Endothelial cell of hepatic sinusoid (primary cell): ENCODE data around the gene KXD1.

ENCODE experiments used
- in situ Hi-C: cut with HindIII; loops from 2 replicates; pipeline ENCODE4 v1.10.0; 2017; ENCODE audit warnings: low sequenced_read_pairs

KXD1 gene

GRCh38 chr19:18611327-18612050, 53.8 kb downstream of the KXD1 start:
- in situ Hi-C loops = no loop called here

GRCh38 chr19:18612051-18612771, 54.5 kb downstream of the KXD1 start:
- in situ Hi-C loops = no loop called here

- in situ Hi-C loops = no loop called here
Measured at GRCh38 chr19:18612772-18613588, 55.3 kb downstream of the KXD1 start, which contains the start of gene TMEM59L. Gene TMEM59L (plus strand): TSS chr19:18612870. CDS start chr19:18612959, 89 bp downstream.

GRCh38 chr19:18613589-18614234, 56.0 kb downstream of the KXD1 start:
- in situ Hi-C loops = no loop called here

GRCh38 chr19:18616023-18616422, 58.4 kb downstream of the KXD1 start:
- in situ Hi-C loops = no loop called here

- in situ Hi-C loops = no loop called here
Measured at GRCh38 chr19:18617562-18617961, 59.9 kb downstream of the KXD1 start.

GRCh38 chr19:18618236-18618635, 60.6 kb downstream of the KXD1 start:
- in situ Hi-C loops = no loop called here
